T-cell (primary cell): ENCODE data around the gene CCNG1. TPM values are rescaled to one million over a fixed set of nuclear protein-coding genes. Genes with fewer than 3 reads are reported as not detected.
"Not testable (repeated sequence)": the region's sequence is repeated elsewhere in the genome, so short reads cannot be mapped to it uniquely, and the experiment has no call there.

Experiments used
- ATAC-seq, 4 experiments: fragments of 200-7000 bp in 3 of 4; fragments of 150-1000 bp in 1 of 4; cut with Tn5 transposase; replicated peaks in 1 of 4; 1 replicate in 3 of 4; 2 replicates in 1 of 4; pipeline ENCODE4 v1.10.0; 2021; ENCODE audit warnings: moderate library complexity in 3 of 4, mild to moderate bottlenecking in 2 of 4, moderate number of reproducible peaks in 1 of 4
- CTCF ChIA-PET, 2 donors: fragments of 300-600 bp; sonication (Branson Sonifier 250); formaldehyde crosslinking; loops; one replicate each; lab custom pipeline; 2022; ENCODE audit warnings: antibody characterized with exemption in 2 of 2; lab: Charles Lee
- POLR2A ChIA-PET, 2 donors: fragments of 300-600 bp; sonication (Branson Sonifier 250); formaldehyde crosslinking; loops; one replicate each; lab custom pipeline; 2022; ENCODE audit warnings: antibody characterized with exemption in 2 of 2; lab: Charles Lee
- DNase-seq, 35 experiments: peaks; one replicate each; pipeline versions ENCODE4 v3.0.0 to v3.0.0-alpha.2; 2013 to 2023
- H3K27ac ChIP-seq: one replicate; pipeline ENCODE4 v1.5.1; 2013; ENCODE audit warnings: low read length
- H3K27me3 ChIP-seq, 2 experiments: replicated peaks in 1 of 2; 1 replicate in 1 of 2; 2 replicates in 1 of 2; pipeline versions ENCODE4 v1.6.1 to v1.7.0; 2013; ENCODE audit warnings: low read length in 1 of 2, mixed read lengths in 1 of 2; ENCODE audit not compliant: control insufficient read depth in 2 of 2, insufficient read depth in 2 of 2; ENCODE audit errors: extremely low read depth in 1 of 2
- H3K36me3 ChIP-seq, 2 donors: 1 replicate in 1 of 2; 2 replicates in 1 of 2; pipeline versions ENCODE4 v1.6.1 to v1.7.0; 2013; ENCODE audit warnings: low read length in 1 of 2; ENCODE audit not compliant: control insufficient read depth in 2 of 2, insufficient read depth in 1 of 2; ENCODE audit errors: extremely low read depth in 1 of 2
- H3K4me1 ChIP-seq, 2 experiments: 1 replicate in 1 of 2; 2 replicates in 1 of 2; pipeline versions ENCODE4 v1.6.1 to v1.7.0; 2013; ENCODE audit warnings: low read length in 2 of 2, mixed read lengths in 1 of 2; ENCODE audit not compliant: insufficient read depth in 2 of 2, control insufficient read depth in 1 of 2; ENCODE audit errors: extremely low read depth in 1 of 2
- H3K4me3 ChIP-seq, 2 donors: 1 replicate in 1 of 2; 2 replicates in 1 of 2; pipeline versions ENCODE4 v1.5.1 to v1.7.0; 2013; ENCODE audit warnings: mild to moderate bottlenecking in 2 of 2, low read length in 1 of 2, moderate library complexity in 1 of 2; ENCODE audit not compliant: control insufficient read depth in 1 of 2; ENCODE audit errors: extremely low read depth in 1 of 2
- H3K9me3 ChIP-seq: 2 replicates; pipeline ENCODE4 v1.7.0; 2013
- H3K27ac Mint-ChIP-seq, 2 donors: one replicate each; pipeline ENCODE4 v1.8.0; 2020 to 2021; ENCODE audit warnings: mild to moderate bottlenecking in 2 of 2, mixed read lengths in 2 of 2
- H3K27me3 Mint-ChIP-seq, 2 donors: one replicate each; pipeline ENCODE4 v1.8.0; 2021 to 2022; ENCODE audit warnings: mixed read lengths in 2 of 2
- H3K36me3 Mint-ChIP-seq: one replicate; pipeline ENCODE4 v1.8.0; 2021; ENCODE audit warnings: mixed read lengths
- H3K4me1 Mint-ChIP-seq, 3 donors: one replicate each; pipeline ENCODE4 v1.8.0; 2020 to 2022; ENCODE audit warnings: mixed read lengths in 3 of 3, mild to moderate bottlenecking in 1 of 3
- H3K4me3 Mint-ChIP-seq, 3 donors: one replicate each; pipeline ENCODE4 v1.8.0; 2020 to 2022; ENCODE audit warnings: mild to moderate bottlenecking in 3 of 3, mixed read lengths in 3 of 3, moderate library complexity in 3 of 3
- H3K9me3 Mint-ChIP-seq, 3 donors: one replicate each; pipeline ENCODE4 v1.8.0; 2020 to 2022; ENCODE audit warnings: mixed read lengths in 3 of 3
- WGBS: methylation state at CpG from one replicate; pipeline ENCODE4 v1.1.5; 2013; ENCODE audit warnings: missing lambda C conversion rate; ENCODE audit not compliant: insufficient coverage; 5-methylcytosine and 5-hydroxymethylcytosine counted together
- total RNA-seq, 35 experiments: library from RNA in 6 of 35; stranded (reverse) in 6 of 35; fragments of 120-200 nt in 1 of 35; gene quantifications; one replicate each; pipeline versions ENCODE4 v1.2.1 to v1.2.4 and lab custom pipeline; 2013 to 2026

CCNG1 gene, protein sequence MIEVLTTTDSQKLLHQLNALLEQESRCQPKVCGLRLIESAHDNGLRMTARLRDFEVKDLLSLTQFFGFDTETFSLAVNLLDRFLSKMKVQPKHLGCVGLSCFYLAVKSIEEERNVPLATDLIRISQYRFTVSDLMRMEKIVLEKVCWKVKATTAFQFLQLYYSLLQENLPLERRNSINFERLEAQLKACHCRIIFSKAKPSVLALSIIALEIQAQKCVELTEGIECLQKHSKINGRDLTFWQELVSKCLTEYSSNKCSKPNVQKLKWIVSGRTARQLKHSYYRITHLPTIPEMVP
- total RNA-seq (100 to 1,000 TPM; 108 to 129 (median 112) TPM), total RNA-seq (lab: John Stamatoyannopoulos, UW) (42.8 to 213 (median 130) reads per million in 29 experiments)
- total RNA-seq (2013) = 148 TPM

DNA sequence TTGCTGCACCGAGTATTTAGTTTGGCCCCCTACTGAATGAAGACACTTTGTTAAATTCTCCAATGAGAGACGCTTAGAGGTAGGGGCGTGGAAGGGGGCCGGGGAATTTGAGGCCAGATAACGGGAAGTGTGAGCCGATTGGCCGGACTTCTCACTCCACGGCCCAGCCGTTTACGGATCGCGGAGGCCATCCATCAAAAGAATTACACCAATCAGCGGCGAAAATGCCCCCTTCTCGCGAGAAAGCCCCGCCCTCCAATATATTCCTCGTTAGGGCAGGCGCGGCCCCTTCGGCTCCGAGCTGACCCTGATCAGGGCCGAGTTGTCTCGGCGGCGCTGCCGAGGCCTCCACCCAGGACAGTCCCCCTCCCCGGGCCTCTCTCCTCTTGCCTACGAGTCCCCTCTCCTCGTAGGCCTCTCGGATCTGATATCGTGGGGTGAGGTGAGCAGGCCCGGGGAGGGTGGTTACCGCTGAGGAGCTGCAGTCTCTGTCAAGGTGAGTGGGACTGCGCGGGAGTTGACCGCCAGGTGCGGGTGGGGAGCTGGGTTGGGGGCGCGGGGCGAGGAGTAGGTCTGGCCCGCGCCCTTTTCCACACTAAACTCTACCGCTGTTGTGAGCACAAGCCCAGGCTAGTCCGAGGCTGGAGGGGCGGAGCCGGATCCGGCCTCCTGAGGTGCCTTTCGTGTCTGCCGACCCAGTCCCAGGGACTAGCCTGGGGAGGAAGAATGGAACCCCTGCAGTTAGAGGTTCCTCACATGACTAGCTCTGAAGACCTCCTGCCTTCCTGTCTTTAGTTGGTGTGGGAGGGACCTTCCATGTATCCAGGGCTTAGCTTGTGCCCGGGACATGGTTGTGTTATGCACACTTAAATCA, at the start of gene CCNG1:
TSS of gene CCNG1 (plus strand) at position 287 of the 874 bp plus-strand sequence. CDS start 1,662 bp downstream, outside the sequence.
- under 1% methylated on average over 29 of the region's 51 CpGs for WGBS
- Histone ChIP-seq H3K9me3 (no peaks in the 10 kb centered on the region), H3K4me1 (peaks cover 16 to 18% of the 10 kb centered on the region in 2 experiments), H3K4me3 (peak within 1 kb of the TSS; percentile 93 to 98), H3K27ac (peak within 1 kb of the TSS; percentile 87), H3K36me3 (peaks cover 3 to 21% of the 10 kb centered on the region in 2 donors), H3K27me3 (no peaks in the 10 kb centered on the region)
- ATAC-seq (peak; percentile 95 to 97 (median 96)), DNase-seq (peak; percentile 75 to 93 (median 83))
- Mint-ChIP-seq H3K4me1 (peaks cover 38 to 48% (median 46%) of the 10 kb centered on the region in 3 donors), H3K27me3 (no peaks in the 10 kb centered on the region), H3K36me3 (peaks cover 18% of the 10 kb centered on the region), H3K4me3 (peak within 1 kb of the TSS; percentile 88 to 89 (median 89)), H3K27ac (peak within 1 kb of the TSS; percentile 90 to 95), H3K9me3 (no peaks in the 10 kb centered on the region)
- ChIA-PET POLR2A (interaction anchor here (0.6 to 1.4 kb wide), 6 partner anchors 10 to 24 kb away, joined by 3 to 10 read pairs (median 8); partner anchors contain the start of genes HMMR (in 1 of the 2) and NUDCD2 (in 1 of the 2)), CTCF (interaction anchor here (0.9 to 5.7 kb wide), 8 partner anchors 12 to 68 kb away, joined by 4 to 55 read pairs (median 6); partner anchors contain the start of genes NUDCD2 (in 2 of the 2), HMMR (in 1 of the 2) and MAT2B (in 1 of the 2))

- Mint-ChIP-seq H3K4me1 (no peaks in the 10 kb centered on the region), H3K36me3 (no peaks in the 10 kb centered on the region), H3K4me3 (no peak overlapping the region), H3K27me3 (peaks cover 13 to 34% of the 10 kb centered on the region in 2 donors), H3K9me3 (no peaks in the 10 kb centered on the region), H3K27ac (no peak overlapping the region)
- ChIA-PET POLR2A (no interaction called here), CTCF (no interaction called here)
- ATAC-seq (no peak), DNase-seq (no peak)
- H3K9me3 ChIP-seq = no peaks in the 10 kb centered on the region
- no peaks in the 10 kb centered on the region for H3K27me3 ChIP-seq
- H3K4me1 ChIP-seq = no peaks in the 10 kb centered on the region
- WGBS = no CpG with 5 or more reads among the region's 2 CpGs
- no peak overlapping the region for H3K27ac ChIP-seq
- H3K4me3 ChIP-seq = no peak overlapping the region
- no peaks in the 10 kb centered on the region for H3K36me3 ChIP-seq
Observed at GRCh38 chr5:163395792-163396191, 41.6 kb upstream of the CCNG1 start.

DNA sequence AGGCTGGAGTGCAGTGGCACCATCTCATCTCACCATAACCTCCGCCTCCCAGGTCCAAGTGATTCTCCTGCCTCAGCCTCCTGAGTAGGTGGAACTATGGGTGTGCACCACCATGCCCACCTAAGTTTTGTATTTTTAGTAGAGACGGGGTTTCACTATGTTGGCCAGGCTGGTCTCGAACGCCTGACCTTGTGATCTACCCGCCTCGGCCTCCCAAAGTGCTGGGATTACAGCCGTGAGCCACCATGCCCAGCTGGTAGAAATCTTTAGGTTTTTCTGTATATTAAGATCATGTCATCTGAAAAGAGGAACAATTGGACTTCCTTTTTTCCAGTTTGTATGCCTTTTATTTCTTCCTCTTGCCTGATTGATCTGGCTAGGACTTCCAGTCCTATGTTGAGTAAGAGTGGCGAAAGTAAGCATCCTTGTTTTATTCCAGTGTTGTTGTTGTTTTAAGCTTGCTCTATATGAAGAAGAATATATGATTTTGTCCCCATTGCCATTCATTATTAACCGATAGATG, 40.5 kb upstream of the CCNG1 start:
- ATAC-seq, H3K4me3 ChIP-seq, H3K4me1 Mint-ChIP-seq, H3K27me3 ChIP-seq, H3K4me1 ChIP-seq, CTCF ChIA-PET, H3K27ac Mint-ChIP-seq, H3K9me3 Mint-ChIP-seq, DNase-seq, H3K36me3 ChIP-seq, H3K36me3 Mint-ChIP-seq, H3K27ac ChIP-seq, H3K4me3 Mint-ChIP-seq, H3K9me3 ChIP-seq: not testable (repeated sequence)
- H3K27me3 Mint-ChIP-seq = peaks cover 9 to 30% of the 10 kb centered on the region in 2 donors
- POLR2A ChIA-PET = interaction anchor here in 1 of 2 donors (0.5 kb wide), 1 partner anchor 21 kb away, joined by 3 read pairs; no protein-coding TSS in a partner anchor
- WGBS = 100% methylated on average over 1 of the region's 9 CpGs

- no peaks in the 10 kb centered on the region for H3K9me3 Mint-ChIP-seq
- POLR2A ChIA-PET = no interaction called here
- ATAC-seq (no peak), DNase-seq (no peak)
- no peak overlapping the region for H3K27ac Mint-ChIP-seq
- no peaks in the 10 kb centered on the region for H3K4me1 Mint-ChIP-seq
- CTCF ChIA-PET = no interaction called here
- H3K4me1 ChIP-seq = no peaks in the 10 kb centered on the region
- no peaks in the 10 kb centered on the region for H3K27me3 ChIP-seq
- H3K4me3 ChIP-seq = no peak overlapping the region
- no peak overlapping the region for H3K4me3 Mint-ChIP-seq
- no peaks in the 10 kb centered on the region for H3K36me3 Mint-ChIP-seq
- peaks cover 9 to 27% of the 10 kb centered on the region in 2 donors for H3K27me3 Mint-ChIP-seq
- H3K9me3 ChIP-seq = no peaks in the 10 kb centered on the region
- no peak overlapping the region for H3K27ac ChIP-seq
- H3K36me3 ChIP-seq = no peaks in the 10 kb centered on the region
Observed at GRCh38 chr5:163397354-163397753, 40.0 kb upstream of the CCNG1 start.

DNA sequence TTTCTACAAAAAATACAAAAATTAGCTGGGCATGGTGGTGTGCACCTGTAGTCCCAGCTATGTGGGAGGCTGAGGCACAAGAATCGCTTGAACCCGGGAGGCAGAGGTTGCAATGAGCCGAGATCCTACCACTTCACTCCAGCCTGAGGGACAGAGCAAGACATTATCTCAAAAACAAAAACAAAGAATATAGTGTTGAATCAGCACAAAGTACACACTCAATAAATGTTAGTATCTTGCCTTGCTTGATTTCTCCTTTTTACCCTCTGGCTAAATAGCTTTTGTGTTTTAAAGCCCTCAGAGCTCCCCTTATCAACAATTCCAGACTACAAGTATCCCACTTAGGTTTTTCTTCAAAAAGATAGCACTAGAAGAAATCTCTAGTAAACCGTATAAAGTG, 37.5 kb upstream of the CCNG1 start:
- no peaks in the 10 kb centered on the region for H3K9me3 ChIP-seq
- WGBS = 100% methylated on average over 1 of the region's 4 CpGs
- H3K36me3 ChIP-seq = no peaks in the 10 kb centered on the region
- no peaks in the 10 kb centered on the region for H3K36me3 Mint-ChIP-seq
- CTCF ChIA-PET = interaction anchor here in 1 of 2 donors (0.9 kb wide), 1 partner anchor 8 kb away, joined by 3 read pairs; no protein-coding TSS in a partner anchor
- ATAC-seq (no peak), DNase-seq (no peak)
- no peaks in the 10 kb centered on the region for H3K4me1 ChIP-seq
- H3K4me3 Mint-ChIP-seq = no peak overlapping the region
- no peaks in the 10 kb centered on the region for H3K27me3 ChIP-seq
- no peak overlapping the region for H3K4me3 ChIP-seq
- no peaks in the 10 kb centered on the region for H3K4me1 Mint-ChIP-seq
- H3K27me3 Mint-ChIP-seq = peaks cover 4 to 15% of the 10 kb centered on the region in 2 donors
- POLR2A ChIA-PET = no interaction called here
- no peak overlapping the region for H3K27ac ChIP-seq
- no peak overlapping the region for H3K27ac Mint-ChIP-seq
- no peaks in the 10 kb centered on the region for H3K9me3 Mint-ChIP-seq

DNA sequence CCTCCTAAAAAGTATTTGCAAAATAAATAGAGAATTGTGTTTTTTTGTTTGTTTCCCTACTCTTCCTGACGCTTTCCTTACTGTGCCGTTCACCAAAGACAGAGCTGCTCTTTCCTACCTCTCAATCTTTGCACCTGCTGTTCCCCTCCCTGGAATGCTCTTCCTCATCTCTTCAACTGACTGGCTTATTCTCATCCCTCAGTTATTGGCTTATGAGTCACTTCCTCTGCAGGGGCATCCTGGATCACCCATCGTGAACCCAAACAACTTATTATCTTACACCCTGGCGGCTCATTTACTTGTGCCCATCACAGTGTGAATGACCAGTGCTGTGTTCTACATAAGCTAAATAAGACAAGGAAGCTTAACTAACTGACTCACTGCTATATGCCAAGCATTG, 36.1 kb upstream of the CCNG1 start:
- Histone ChIP-seq H3K27ac (no peak overlapping the region), H3K36me3 (no peaks in the 10 kb centered on the region), H3K27me3 (no peaks in the 10 kb centered on the region), H3K9me3 (no peaks in the 10 kb centered on the region), H3K4me1 (no peaks in the 10 kb centered on the region), H3K4me3 (no peak overlapping the region)
- Mint-ChIP-seq H3K9me3 (no peaks in the 10 kb centered on the region), H3K27me3 (peaks cover 8 to 13% of the 10 kb centered on the region in 2 donors), H3K36me3 (no peaks in the 10 kb centered on the region), H3K4me3 (no peak overlapping the region), H3K4me1 (no peaks in the 10 kb centered on the region), H3K27ac (no peak overlapping the region)
- ATAC-seq (no peak), DNase-seq (no peak)
- ChIA-PET POLR2A (no interaction called here), CTCF (no interaction called here)
- 77% methylated on average over 3 of the region's 4 CpGs for WGBS
